GM18861 (cell line): Measurements from ENCODE around the gene MKRN1.
A peak's percentile ranks its signal among the peaks of the same experiment; 100 is the strongest.
"Not testable (repeated sequence)": the region's sequence is repeated elsewhere in the genome, so short reads cannot be mapped to it uniquely, and the experiment has no call there.

Source experiments
- ATAC-seq: cut with Tn5 transposase; IDR thresholded peaks from one replicate; pipeline ENCODE4 v1.9.1; 2021; ENCODE audit not compliant: unreplicated experiment

MKRN1 gene

DNA sequence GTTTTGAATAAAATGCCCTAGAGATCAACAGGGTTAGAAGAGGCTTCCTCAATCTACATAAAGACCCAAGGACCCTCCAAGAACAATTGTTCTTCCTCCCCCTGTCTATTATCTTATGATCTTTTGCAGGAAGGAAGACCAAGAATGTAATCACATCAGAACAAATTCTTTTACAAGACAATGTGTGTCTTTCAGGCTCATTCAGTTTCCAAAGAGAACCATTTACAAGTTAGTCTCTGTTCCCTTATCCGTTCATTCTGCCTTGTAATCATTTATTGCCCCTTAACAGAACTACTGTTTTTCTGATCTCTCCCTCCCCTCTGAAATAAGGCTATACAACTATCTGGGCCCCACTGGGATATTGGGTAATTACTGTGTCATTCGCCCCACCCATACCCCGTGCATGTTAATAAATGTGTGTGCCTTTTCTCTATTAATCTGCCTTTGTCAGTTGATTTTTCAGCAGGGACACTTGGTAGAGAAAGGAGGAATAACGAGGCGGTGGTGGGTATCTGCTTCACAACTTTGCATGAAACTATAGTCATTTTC, 5.7 kb upstream of the MKRN1 start:
- ATAC-seq, result no peak

DNA sequence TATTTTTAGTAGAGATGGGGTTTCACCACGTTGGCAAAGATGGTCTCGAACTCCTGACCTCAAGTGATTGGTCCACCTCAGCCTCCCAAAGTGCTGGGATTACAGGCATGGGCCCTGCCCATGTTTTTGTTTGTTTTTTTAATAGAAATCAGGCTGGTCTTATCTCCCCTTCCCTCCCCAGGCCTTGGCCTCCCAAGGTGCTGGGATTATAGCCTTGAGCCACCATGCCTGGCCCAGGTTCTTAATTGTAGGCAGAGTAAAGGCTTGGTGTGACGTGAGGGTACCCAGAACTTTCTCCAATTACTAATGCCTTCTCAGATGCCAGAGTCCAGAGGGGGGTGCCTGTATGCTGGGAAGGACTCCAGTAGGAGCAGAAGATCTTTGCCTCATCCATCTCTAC, 5.2 kb upstream of the MKRN1 start:
- ATAC-seq, result no peak

DNA sequence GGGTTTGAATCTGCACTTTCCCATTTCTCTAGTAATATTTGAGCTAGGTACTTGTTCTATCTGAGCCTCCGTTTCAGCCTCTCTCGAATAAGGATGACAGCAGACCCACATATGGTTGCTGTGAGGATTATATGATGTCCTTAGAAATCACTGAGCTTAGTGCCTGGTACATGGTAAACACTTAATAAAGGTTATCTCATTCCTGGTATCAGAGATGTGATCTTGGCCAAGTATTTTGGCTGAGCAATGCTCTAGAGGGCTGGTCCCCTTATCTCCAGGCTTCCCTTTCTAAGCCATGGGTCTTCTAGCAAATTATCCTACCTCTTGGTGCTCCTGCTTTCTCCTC, 407 bp upstream of the MKRN1 start:
- ATAC-seq, result no peak

DNA sequence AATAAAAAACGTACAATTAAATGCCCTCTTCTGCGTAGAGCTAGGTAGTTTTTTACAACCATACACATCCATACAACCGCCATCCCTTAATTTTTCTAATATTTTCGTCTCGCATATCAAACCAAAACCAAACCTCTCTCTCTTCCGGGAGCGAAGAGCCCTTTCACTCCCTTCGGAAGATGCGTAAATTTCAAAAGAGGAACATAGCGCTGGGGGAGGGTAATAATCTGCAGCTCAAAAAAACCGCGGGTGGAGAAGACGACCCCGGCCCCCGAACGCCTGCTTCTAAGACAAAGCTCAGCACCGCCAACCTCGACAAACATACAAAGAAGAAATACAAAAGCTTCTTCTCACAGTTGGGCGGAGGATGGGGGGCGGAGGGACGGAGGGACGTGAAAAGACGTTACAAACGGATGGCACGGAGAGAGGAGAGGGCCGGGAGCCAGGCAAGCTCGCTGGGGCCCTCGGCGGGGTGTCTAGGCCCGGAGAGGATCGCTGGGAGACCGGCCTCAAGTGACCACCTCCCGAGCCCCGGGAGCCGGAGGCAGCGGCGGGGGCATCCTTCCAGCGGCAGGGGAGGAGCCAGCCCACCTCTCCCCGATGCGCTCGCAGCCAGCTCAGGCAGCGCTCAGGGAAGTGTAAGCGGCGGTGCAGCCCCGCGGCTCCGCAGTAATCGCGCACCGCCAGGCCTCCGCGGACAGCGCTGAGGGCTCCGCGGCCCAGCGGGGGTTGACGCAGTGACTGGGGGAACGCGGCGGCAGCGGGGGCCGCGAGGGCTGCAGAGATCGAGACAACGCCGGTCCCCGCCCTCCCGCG, 851 bp downstream of the MKRN1 start:
- peak; percentile 8 for ATAC-seq

DNA sequence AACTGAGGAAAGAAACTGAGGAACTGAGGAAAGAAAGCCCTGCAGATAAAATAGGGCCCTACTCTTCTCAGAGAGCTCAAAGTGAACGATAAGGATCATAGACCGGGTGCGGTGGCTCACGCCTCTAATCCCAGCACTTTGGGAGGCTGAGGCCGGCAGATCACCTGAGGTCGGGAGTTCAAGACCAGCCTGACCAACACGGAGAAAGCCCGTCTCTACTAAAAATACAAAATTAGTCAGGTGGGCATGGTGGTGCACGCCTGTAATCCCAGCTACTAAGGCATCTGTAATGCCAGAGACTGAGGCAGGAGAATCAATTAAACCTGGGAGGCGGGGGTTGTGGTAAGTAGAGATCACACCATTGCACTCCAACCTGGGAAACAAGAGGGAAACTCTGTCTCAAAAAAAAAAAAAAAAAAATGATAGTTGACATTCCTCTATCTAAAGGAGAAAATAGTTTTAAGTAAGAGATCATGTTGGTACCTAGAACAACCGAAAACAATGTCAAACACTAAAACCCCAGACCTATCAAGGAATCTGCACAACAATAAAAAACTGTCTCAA, 2.5 kb downstream of the MKRN1 start:
- ATAC-seq, result no peak

DNA sequence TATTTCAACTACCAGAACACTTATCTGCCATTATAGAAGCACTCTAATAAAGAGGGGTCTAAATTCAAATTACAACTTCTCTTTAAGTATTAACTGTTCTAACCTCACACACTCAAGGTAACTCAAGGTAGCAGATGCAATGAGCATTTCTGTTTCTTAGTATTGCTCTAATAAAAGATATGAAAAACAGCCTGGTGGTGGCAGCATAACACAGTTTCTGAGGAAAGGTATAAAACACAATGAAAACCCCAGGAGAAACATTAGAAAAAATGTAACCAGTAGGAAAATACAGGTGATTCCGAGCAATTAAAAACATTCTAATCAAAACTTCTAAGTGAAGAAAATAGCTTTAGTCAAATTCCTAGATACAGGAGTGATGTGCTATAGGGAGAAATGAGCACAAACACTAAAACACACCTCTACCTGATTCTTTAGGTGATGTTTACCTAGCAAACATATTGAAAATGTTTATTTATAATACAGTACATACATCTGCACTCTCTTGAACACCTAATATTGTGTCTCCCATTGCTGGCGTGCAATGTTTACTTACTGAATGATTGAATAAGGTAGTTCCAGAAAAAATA, 3.5 kb downstream of the MKRN1 start:
- no peak for ATAC-seq

DNA sequence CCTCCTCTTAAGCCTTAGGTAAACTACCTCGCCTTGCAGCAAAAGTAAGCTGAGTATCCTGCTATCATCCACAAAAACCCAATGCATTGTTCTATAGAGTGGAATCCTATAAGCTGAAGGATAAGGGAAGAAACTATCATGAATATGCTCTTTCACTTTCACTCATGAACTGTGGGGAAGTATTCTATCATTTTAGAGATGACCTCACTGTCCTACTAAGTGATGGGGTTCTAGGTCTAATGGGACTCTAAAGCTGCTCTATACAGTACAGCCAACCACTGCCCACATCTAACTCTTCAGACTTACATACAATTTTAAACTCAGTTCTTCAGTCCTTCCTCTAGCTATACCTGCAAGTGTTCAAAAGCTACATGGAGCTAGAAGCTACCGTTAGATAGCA, 16.2 kb downstream of the MKRN1 start:
- no peak for ATAC-seq

DNA sequence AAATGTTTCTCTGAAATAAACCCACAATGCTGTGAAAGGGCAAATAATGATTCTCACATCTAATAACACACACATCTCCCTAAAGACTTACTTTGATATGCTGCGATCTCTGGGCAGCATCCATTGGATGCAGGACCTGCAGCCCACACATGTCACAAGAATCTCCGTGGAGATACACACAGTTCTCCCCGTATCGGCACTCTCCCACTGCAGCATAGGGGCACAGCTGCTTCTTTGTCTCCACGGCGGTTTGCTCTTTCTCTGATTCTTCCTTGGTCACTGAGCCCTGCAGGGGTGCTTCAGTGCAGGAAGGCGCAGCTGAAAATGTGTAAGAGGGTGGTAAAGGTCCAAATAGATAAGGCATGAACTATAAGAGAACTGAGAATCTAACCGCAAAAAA, 20.4 kb downstream of the MKRN1 start:
- ATAC-seq, result no peak

DNA sequence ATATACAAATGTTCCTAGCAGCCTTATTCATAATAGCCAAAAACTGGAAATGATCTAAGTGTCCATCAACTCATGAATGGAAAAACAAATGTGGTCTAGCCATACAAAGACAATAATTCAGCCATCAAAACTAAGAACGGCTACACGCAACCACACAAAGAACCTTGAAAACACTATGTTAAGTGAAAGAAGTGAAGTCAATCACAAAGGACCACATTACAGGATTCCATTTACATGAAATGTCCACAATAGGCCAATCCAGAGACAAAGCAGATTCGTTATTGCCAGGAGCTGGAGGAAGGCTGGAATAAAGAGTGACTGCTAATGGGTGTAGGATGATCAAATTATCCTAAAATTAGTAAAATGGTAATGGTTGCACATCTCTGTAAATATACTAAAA, 21.1 kb downstream of the MKRN1 start:
- ATAC-seq, result no peak

DNA sequence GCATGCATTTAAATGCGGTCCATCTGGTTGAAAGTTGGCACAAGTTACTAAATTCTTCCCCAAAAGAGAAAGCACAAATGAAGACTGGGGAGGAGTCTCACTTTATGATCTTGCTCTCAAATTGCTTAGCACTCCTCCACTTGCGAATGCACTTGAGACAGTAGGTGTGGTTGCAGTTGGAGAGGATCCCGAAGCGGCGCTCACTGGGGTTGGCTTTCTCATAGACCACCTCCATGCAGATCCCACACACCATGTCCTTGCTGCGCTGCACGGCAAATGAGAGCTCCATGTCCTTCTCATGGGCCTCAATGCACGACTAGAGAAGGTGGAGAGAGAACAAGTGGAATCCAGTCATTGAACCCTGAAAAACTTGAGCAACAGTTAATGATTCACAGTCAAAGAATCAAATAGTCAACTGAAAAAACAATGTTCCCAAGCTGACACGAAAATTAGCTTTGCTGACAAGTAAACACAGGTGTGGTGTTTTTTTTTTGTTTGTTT, 22.7 kb downstream of the MKRN1 start:
- no peak for ATAC-seq

DNA sequence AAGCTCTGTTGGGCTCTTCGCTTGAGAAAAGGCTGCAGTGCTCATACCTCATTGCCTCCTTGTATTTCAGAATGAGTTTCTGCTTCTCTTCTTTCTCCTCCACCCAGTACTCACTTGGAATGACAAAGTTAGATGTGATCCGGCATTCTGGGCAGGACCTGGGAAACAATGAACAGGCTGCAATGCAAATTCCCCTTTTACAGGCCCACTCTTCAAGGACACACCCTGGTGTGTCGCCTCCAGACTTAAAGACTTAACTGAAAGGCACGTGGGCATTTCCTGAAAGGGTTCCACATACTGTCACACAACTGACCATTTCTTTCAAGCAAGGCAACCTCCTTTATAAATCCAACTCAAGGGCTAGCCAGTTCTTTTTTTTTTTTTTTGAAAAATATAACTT, 23.6 kb downstream of the MKRN1 start:
- no peak for ATAC-seq

DNA sequence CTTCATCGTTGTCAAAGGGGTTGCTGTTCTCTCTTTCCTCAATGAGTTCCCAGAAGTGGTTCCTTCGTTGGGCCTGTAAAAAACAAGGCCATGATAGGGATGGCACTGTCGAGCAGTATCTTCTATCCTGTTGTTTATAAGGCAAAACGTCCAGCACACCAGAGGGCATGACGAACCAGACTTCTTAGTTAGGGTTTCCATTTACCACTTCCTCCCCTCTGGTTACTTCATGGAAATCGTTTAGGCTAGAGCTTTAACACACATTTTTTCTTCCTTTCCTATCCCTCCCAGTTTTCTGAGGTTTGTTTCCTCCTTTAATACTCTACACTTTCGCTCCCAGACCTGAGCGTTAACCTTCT, 24.7 kb downstream of the MKRN1 start:
- ATAC-seq, result no peak

DNA sequence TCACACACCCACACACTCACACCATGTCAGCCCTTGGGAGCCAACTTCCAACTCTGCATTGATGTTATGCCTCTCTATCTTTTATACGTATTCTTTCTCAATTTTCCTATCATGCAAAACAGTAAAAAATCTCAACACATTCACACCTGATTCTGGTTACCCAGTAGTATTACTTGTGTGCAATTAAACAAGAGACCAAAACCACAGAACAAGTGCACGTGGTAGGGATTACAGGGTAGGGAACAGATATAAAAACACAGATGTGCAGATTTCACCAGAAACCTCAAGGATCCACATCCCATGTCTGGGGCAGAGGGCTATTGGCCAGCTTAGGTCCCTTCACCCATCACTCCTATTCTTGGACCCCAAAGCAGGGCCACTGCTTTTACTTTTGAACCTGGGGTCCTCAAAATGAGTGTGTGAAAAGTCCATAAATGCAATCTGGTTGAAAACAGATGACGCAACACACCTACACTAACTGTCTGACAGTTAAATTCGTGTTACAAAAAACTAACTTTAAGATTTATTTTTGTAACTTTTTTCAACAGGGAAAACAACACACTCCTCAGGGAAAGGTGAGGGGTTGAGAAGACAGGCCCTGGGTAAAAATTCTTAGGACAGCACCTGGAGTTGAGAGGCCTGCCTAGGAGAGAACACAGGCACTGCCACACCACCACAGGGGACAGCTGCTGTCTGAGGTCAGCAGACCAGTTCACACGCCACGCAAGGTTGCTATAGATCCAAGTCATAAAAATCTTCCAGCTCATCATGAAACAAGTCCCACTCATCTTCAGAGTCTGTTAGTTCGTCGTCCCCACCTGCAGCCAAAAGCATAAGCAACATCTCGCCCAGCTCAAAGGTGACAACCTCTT, 25.3 kb downstream of the MKRN1 start:
- not testable (repeated sequence) for ATAC-seq

DNA sequence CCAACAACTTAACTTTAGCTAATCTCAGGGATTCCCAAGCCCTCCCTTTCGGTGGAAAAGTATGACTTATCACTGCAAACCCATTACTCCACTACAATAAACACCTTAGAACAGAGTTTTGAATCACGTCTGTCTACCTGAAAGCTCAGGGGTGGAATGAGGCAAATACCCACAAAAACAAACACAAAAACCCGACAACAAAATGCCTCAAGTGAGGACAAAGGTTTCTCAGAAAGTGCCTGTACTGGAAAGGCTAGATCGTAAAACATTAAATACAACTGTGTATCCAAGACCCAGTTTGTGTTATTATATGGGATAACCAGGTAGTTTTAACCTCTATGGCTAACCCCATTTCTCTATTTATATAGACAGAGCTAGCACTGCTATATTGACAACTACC, 26.0 kb downstream of the MKRN1 start:
- ATAC-seq, result no peak

DNA sequence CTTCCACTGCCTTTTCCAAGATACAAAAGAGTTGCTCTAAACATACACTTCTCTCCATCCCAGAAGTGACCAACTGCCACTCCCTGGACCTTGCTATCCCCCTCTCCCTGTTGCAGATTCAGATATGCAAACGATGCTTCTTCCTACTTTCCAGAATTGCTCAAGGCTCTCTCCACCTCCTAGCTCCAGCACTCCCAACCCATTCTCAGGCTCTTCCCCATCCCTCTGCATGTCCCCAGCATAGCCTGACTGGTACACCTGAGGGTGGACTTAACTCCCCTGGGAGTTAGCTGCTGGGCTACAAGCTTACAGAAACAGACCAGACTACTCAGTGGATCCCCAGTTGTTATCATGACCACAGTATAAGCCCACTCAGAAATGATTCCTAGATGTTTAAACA, 27.6 kb downstream of the MKRN1 start:
- ATAC-seq, result no peak

DNA sequence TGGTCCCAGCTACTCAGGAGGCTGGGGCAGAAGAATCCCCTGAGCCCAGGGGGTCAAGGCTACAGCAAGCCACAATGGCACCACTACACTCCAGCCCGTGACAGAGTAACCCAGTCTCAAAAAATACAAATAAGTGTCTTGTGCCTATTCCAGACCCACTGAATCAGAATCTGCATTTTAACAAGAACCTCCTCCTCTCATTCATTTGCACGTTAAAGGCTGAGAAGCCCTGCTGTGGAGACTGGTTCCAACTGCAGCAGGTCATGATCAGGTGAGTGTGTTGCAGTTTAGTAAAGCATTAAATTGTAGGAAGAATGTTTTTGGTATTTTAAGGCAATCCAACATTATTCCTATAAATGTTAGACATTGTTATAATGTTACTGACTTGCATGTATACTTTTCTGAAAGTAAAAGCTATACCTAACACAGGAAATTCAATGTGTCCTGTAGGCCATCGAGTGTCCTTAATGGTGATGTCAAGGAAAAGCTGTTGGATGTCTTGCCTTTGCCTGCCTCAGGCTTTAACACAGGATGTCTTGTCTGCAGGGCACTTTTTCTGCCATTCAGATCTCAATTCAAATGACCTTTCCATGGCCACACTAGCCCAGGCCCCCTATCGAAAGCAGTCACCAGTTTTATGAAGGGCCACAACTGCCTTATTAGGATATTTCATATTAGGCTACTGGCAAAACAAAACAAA, 30.4 kb downstream of the MKRN1 start:
- no peak for ATAC-seq

DNA sequence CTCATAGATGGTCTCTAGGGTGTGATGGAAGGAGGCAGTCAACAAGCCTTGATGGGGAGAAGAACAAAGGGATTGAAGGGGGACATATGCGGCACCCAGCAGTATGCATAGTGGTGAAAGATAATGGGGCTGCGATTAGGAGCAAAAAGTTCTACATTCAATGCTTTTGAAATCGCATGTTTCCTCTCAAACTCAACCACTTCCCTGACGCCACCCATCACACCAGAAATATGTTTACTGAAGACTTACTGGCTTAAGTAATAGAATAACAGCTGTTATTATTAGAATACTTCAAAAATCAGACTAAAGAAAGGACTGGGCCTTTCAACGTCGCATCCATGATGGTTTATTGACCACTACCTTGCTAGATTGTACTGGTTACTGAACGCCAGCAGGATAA, 31.5 kb downstream of the MKRN1 start:
- no peak for ATAC-seq

DNA sequence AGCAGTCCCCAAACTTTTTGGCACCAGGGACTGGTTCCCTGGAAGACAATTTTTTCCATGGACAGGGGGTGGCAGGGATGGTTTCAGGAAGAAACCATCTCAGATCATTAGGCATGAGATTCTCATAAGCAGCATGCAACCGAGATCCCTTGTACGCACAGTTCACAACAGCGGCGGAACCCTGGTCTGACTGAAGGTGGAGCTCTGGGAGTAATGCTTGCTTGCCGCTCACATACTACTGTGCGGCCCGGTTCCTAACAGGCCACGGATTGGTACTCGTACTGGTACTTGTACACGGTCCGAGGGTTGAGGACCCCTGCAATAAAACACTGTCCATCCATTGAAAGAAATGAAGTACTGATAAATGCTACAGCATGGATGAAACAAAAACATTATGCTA, 32.8 kb downstream of the MKRN1 start:
- ATAC-seq, result no peak

DNA sequence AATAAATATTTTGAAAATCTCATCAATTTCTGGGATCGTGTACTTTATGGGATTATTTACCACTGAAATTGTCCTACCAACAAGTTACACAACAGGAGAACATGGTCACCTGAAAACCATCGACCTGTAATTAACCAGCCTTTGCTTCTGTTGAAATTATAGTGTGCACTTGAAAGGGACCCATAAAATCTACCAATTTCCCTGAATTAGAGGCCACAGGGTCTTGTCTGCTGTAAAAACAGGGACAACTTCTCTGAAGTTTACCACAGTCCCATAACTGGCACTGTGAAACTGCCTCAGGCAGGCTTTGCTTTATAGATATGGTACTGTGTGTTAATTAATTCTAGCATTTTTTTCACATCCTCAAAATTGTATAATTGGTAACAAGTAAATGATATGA, 37.8 kb downstream of the MKRN1 start:
- ATAC-seq, result no peak

DNA sequence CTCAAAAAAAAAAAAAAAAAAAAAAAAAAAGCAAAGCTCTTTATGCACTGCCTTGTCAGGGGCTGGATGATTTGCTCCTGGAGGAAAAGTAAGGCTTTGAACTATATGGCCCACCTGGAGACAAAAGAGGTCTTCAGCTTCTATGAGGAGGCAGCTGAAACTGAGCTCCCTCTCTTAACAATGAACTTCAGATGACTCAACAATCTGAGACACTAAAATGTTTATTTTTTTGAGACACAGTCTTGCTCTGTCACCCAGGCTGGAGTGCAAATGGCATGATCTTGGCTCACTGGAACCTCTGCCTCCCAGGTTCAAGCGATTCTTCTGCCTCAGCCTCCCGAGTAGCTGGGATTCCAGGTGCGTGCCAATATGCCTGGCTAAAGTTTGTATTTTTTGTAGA, 38.7 kb downstream of the MKRN1 start:
- no peak for ATAC-seq

DNA sequence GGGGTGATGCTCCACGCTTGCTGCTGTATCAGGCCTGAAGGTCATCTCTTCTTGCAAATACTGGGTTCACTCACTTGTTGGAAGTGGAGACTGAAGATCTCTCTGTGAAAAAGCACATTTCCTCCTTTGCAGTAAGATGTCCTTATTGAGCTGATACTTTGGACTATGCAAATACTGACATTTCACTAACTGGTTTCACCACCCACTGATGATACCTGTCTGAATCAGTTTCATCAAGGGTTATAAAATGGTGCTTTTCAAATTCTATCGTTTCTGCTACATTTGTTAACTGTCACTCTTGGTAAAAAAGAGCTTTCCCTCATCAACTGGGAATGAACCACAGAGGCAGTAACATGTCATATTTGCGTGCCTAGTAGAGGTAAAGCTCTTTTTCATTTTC, 39.9 kb downstream of the MKRN1 start:
- peak; percentile 72 for ATAC-seq
